IMR-90 (cell line): ENCODE measurements around the gene NBEA. TPM values are rescaled to one million over a fixed set of nuclear protein-coding genes. Genes with fewer than 3 reads are reported as not detected.

ENCODE experiments used
- ATAC-seq: fragments of 200-7000 bp; cut with Tn5 transposase; 2 replicates; pipeline ENCODE4 v1.9.1; 2020; ENCODE audit warnings: low read depth, mild to moderate bottlenecking, moderate library complexity
- BruUV-seq: library from RNA; stranded (reverse); fragments of 400-500 nt; replicated peaks from 2 replicates; lab custom pipeline; 2021; lab: Mats Ljungman, UMichigan
- CTCF ChIA-PET: fragments of 300-600 bp; formaldehyde crosslinking; extraction: SDS; loops from one replicate; lab custom pipeline; 2021; ENCODE audit warnings: antibody characterized with exemption; lab: Yijun Ruan, JAX
- POLR2A ChIA-PET: fragments of 300-600 bp; sonication (Branson Sonifier 250); formaldehyde crosslinking; loops from one replicate; lab custom pipeline; 2022; ENCODE audit warnings: antibody characterized with exemption; ENCODE audit not compliant: unreplicated experiment; lab: Charles Lee
- DNase-seq: peaks from one replicate; pipeline ENCODE4 v3.0.0; 2013
- H2AFZ ChIP-seq: replicated peaks from 2 replicates; pipeline ENCODE3; 2013; ENCODE audit warnings: low read length, mild to moderate bottlenecking; ENCODE audit not compliant: poor library complexity
- H2AK5ac ChIP-seq: 2 replicates; pipeline ENCODE4 v1.6.1; 2013; ENCODE audit warnings: low read depth, low read length, inconsistent platforms
- H2AK9ac ChIP-seq: replicated peaks from 2 replicates; pipeline ENCODE3; 2013; ENCODE audit warnings: mild to moderate bottlenecking, low read depth, low read length, moderate library complexity; ENCODE audit not compliant: poor library complexity
- H2BK120ac ChIP-seq: 2 replicates; pipeline ENCODE4 v1.6.1; 2013; ENCODE audit warnings: low read depth, low read length, inconsistent platforms
- H2BK15ac ChIP-seq: 3 replicates; pipeline ENCODE4 v1.6.1; 2013; ENCODE audit warnings: low read depth, low read length, inconsistent platforms
- H2BK20ac ChIP-seq: 2 replicates; pipeline ENCODE4 v1.6.1; 2013; ENCODE audit warnings: low read depth, mild to moderate bottlenecking, inconsistent platforms, low read length, moderate library complexity
- H2BK5ac ChIP-seq: 2 replicates; pipeline ENCODE4 v1.6.1; 2013; ENCODE audit warnings: mild to moderate bottlenecking, low read depth, low read length, inconsistent platforms; ENCODE audit not compliant: poor library complexity, severe bottlenecking
- H3K14ac ChIP-seq: replicated peaks from 2 replicates; pipeline ENCODE4 v1.6.1; 2013; ENCODE audit warnings: low read depth, low read length, inconsistent platforms
- H3K18ac ChIP-seq: 2 replicates; pipeline ENCODE4 v1.6.1; 2013; ENCODE audit warnings: low read depth, low read length, control low read depth
- H3K23ac ChIP-seq: 2 replicates; pipeline ENCODE4 v1.6.1; 2013; ENCODE audit warnings: low read depth, low read length, inconsistent platforms
- H3K27ac ChIP-seq: 2 replicates; pipeline ENCODE4 v1.5.1; 2013; ENCODE audit warnings: mild to moderate bottlenecking, control low read depth, low read length; ENCODE audit not compliant: insufficient read depth
- H3K27me3 ChIP-seq: 2 replicates; pipeline ENCODE4 v1.6.1; 2013; ENCODE audit warnings: low read length; ENCODE audit not compliant: control insufficient read depth, insufficient read depth
- H3K36me3 ChIP-seq: 2 replicates; pipeline ENCODE4 v1.6.1; 2013; ENCODE audit warnings: low read length, mixed read lengths; ENCODE audit not compliant: control insufficient read depth, insufficient read depth
- H3K4ac ChIP-seq: 2 replicates; pipeline ENCODE4 v1.6.1; 2013; ENCODE audit warnings: low read depth, low read length, inconsistent platforms
- H3K4me1 ChIP-seq: 2 replicates; pipeline ENCODE4 v1.6.1; 2013; ENCODE audit warnings: low read length, mixed read lengths; ENCODE audit not compliant: control insufficient read depth, insufficient read depth
- H3K4me2 ChIP-seq: 2 replicates; pipeline ENCODE4 v1.6.1; 2013; ENCODE audit warnings: low read depth, mild to moderate bottlenecking, control low read depth, low read length, moderate library complexity
- H3K4me3 ChIP-seq: 2 replicates; pipeline ENCODE4 v1.5.1; 2013; ENCODE audit warnings: low read depth, mild to moderate bottlenecking, control low read depth, low read length, moderate library complexity; ENCODE audit not compliant: insufficient read depth
- H3K56ac ChIP-seq: 2 replicates; pipeline ENCODE4 v1.6.1; 2013; ENCODE audit warnings: low read length, inconsistent platforms; ENCODE audit not compliant: insufficient read depth; ENCODE audit errors: extremely low read depth
- H3K79me1 ChIP-seq, 2 experiments: 2 replicates each; pipeline ENCODE4 v1.6.1; 2013; ENCODE audit warnings: low read length in 2 of 2, inconsistent platforms in 1 of 2, low read depth in 1 of 2
- H3K9ac ChIP-seq: 2 replicates; pipeline ENCODE4 v1.6.1; 2013; ENCODE audit warnings: low read depth, low read length, control low read depth
- H3K9me1 ChIP-seq: 2 replicates; pipeline ENCODE4 v1.6.1; 2013; ENCODE audit warnings: low read length, inconsistent platforms; ENCODE audit not compliant: insufficient read depth
- H3K9me3 ChIP-seq: 2 replicates; pipeline ENCODE4 v1.6.1; 2013; ENCODE audit warnings: low read length; ENCODE audit not compliant: control insufficient read depth, insufficient read depth
- H4K20me1 ChIP-seq: 2 replicates; pipeline ENCODE4 v1.6.1; 2013; ENCODE audit warnings: low read length, inconsistent platforms; ENCODE audit not compliant: insufficient read depth
- H4K5ac ChIP-seq: 2 replicates; pipeline ENCODE4 v1.6.1; 2013; ENCODE audit warnings: mild to moderate bottlenecking, low read depth, low read length, control low read depth
- H4K8ac ChIP-seq, 2 experiments: 2 replicates each; pipeline ENCODE4 v1.6.1; 2013; ENCODE audit warnings: low read depth in 2 of 2, low read length in 2 of 2, control low read depth in 1 of 2, inconsistent platforms in 1 of 2
- H4K91ac ChIP-seq: 2 replicates; pipeline ENCODE4 v1.6.1; 2013; ENCODE audit warnings: low read depth, low read length, inconsistent platforms; ENCODE audit not compliant: insufficient read depth
- CEBPB ChIP-seq: IDR thresholded peaks from 2 replicates; pipeline ENCODE4 v1.6.1; 2012; ENCODE audit warnings: low read depth, low read length, improper control_type of control experiment
- MXI1 ChIP-seq: IDR thresholded peaks from 2 replicates; pipeline ENCODE4 v1.6.1; 2012; ENCODE audit warnings: low read depth, mild to moderate bottlenecking, low read length, moderate library complexity, borderline replicate concordance
- POLR2A ChIP-seq: IDR thresholded peaks from 2 replicates; pipeline ENCODE4 v1.6.1; 2012; ENCODE audit warnings: mild to moderate bottlenecking, low read depth, low read length
- RFX5 ChIP-seq: IDR thresholded peaks from 2 replicates; pipeline ENCODE4 v1.8.0; 2012; ENCODE audit warnings: low read depth, mild to moderate bottlenecking, low read length, moderate library complexity
- WGBS, 2 experiments: methylation state at CpG; one replicate each; pipeline versions ENCODE4 v1.1.5 to v1.1.7; 2013; ENCODE audit warnings: missing lambda C conversion rate in 2 of 2; ENCODE audit not compliant: insufficient read length in 1 of 2; ENCODE audit errors: extremely low coverage in 2 of 2; 5-methylcytosine and 5-hydroxymethylcytosine counted together
- dilution Hi-C: fragments of 300-500 bp; cut with HindIII; formaldehyde crosslinking; loops from one replicate; pipeline ENCODE4 v1.14.3; 2018; ENCODE audit warnings: low sequenced_read_pairs; ENCODE audit not compliant: unreplicated experiment
- in situ Hi-C: fragments of 300-500 bp; cut with MboI; formaldehyde crosslinking; loops from 3 replicates; pipeline ENCODE4 v1.14.3; 2019; ENCODE audit warnings: low sequenced_read_pairs, inconsistent platforms, mixed read lengths
- intact Hi-C: fragments of 100-400 bp; cut with micrococcal nuclease; formaldehyde crosslinking; loops from 2 replicates; pipeline ENCODE4 v1.10.0; 2022
- polyA plus RNA-seq, 3 experiments: library from polyadenylated mRNA; depleted of rRNA; stranded (reverse); fragments of >200 nt; gene quantifications; 2 replicates each; pipeline ENCODE4 v1.2.3, GENCODE V29; 2012; ENCODE audit warnings: low replicate concordance in 1 of 3
- total RNA-seq: library from RNA; depleted of rRNA; stranded (reverse); fragments of >200 nt; gene quantifications from 2 replicates; pipeline ENCODE4 v1.2.3, GENCODE V29; 2012
- TF ChIP-seq, protein P1 (sequence below): fragments of 150-350 bp; IDR thresholded peaks from 2 replicates; pipeline ENCODE4 v1.6.1; 2017; ENCODE audit warnings: mild to moderate bottlenecking, antibody characterized with exemption, low read length, low read depth

The NBEA gene
- total and polyA plus RNA-seq, 2 of the 4 experiments (the other 2 are of a cell fraction) = 0.82 to 2.2 TPM

- Histone ChIP-seq H3K4me3 (no peak overlapping the region), H4K20me1 (no peaks in the 10 kb centered on the region), H3K9me3 (no peaks in the 10 kb centered on the region), H2AK9ac (no peak overlapping the region), H4K91ac (no peak overlapping the region), H2BK20ac (no peak overlapping the region), H3K4me2 (no peak overlapping the region), H3K4ac (no peak overlapping the region), H2BK15ac (no peak overlapping the region), H2BK120ac (no peak overlapping the region), H3K14ac (no peak overlapping the region), H4K5ac (no peak overlapping the region), H3K4me1 (0 out of 2 replicates have a peak, but pooled peaks cover 2% of the 10 kb centered on the region), H2BK5ac (no peak overlapping the region), H3K23ac (no peak overlapping the region), H3K9ac (no peak overlapping the region), H3K9me1 (no peaks in the 10 kb centered on the region), H3K18ac (no peak overlapping the region), H2AFZ (no peak overlapping the region), H3K79me1 (no peaks in the 10 kb centered on the region), H3K27me3 (no peaks in the 10 kb centered on the region), H3K56ac (no peak overlapping the region), H3K27ac (no peak overlapping the region), H3K36me3 (no peaks in the 10 kb centered on the region), H2AK5ac (no peak overlapping the region), H4K8ac (no peak overlapping the region)
- BruUV-seq = no TSS peak
- DNase-seq (no peak), ATAC-seq (no peak)
- in situ Hi-C loops = no loop called here
- intact Hi-C loops = no loop called here
- ChIA-PET CTCF (no interaction called here), POLR2A (no interaction called here)
- no CpG with 5 or more reads among the region's 1 CpG for WGBS, 2 experiments
- TF ChIP-seq MXI1 (no peak), CEBPB (no peak), POLR2A (no peak), RFX5 (no peak)
- TF ChIP-seq, protein P1, sequence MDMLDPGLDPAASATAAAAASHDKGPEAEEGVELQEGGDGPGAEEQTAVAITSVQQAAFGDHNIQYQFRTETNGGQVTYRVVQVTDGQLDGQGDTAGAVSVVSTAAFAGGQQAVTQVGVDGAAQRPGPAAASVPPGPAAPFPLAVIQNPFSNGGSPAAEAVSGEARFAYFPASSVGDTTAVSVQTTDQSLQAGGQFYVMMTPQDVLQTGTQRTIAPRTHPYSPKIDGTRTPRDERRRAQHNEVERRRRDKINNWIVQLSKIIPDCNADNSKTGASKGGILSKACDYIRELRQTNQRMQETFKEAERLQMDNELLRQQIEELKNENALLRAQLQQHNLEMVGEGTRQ = no peak
- dilution Hi-C loops = no loop called here
Measured at GRCh38 chr13:35548790-35549189, 606.7 kb downstream of the NBEA start.
